Panc1 (cell line): Measurements from ENCODE around the gene SPATA31C1. TPM values are rescaled to one million over a fixed set of nuclear protein-coding genes. Genes with fewer than 3 reads are reported as not detected.

Source experiments
- ATAC-seq: fragments of 200-7000 bp; cut with Tn5 transposase; 2 replicates; pipeline ENCODE4 v1.9.1; 2020; ENCODE audit warnings: mild to moderate bottlenecking, moderate library complexity
- BruUV-seq: library from RNA; stranded (reverse); fragments of 400-500 nt; replicated peaks from 2 replicates; lab custom pipeline; 2021; lab: Mats Ljungman, UMichigan
- CTCF ChIA-PET: fragments of 300-600 bp; sonication (Branson Sonifier 250); formaldehyde crosslinking; loops from one replicate; lab custom pipeline; 2022; ENCODE audit warnings: antibody characterized with exemption; lab: Charles Lee
- POLR2A ChIA-PET: fragments of 300-600 bp; sonication (Branson Sonifier 250); formaldehyde crosslinking; loops from one replicate; lab custom pipeline; 2022; ENCODE audit warnings: antibody characterized with exemption; lab: Charles Lee
- DNase-seq: peaks from one replicate; pipeline ENCODE4 v3.0.0-alpha.2; 2010; ENCODE audit warnings: low read depth, low spot score
- H3K27ac ChIP-seq: 2 replicates; pipeline ENCODE4 v1.5.1; 2011; ENCODE audit warnings: mild to moderate bottlenecking, low read length, inconsistent platforms
- H3K27me3 ChIP-seq: fragments of 200-500 bp; sonication (Bioruptor generic); 2 replicates; pipeline ENCODE4 v1.6.0; 2014; ENCODE audit warnings: low read length, inconsistent platforms; ENCODE audit not compliant: control insufficient read depth, insufficient read depth
- H3K36me3 ChIP-seq: fragments of 200-500 bp; sonication (Bioruptor generic); 2 replicates; pipeline ENCODE4 v1.5.1; 2014; ENCODE audit warnings: inconsistent platforms, mild to moderate bottlenecking, low read length, moderate library complexity; ENCODE audit not compliant: control insufficient read depth, insufficient read depth
- H3K4me1 ChIP-seq: 2 replicates; pipeline ENCODE4 v1.5.1; 2011; ENCODE audit warnings: inconsistent platforms, mild to moderate bottlenecking, low read length, moderate library complexity; ENCODE audit not compliant: control insufficient read depth, insufficient read depth
- H3K4me3 ChIP-seq, 2 experiments: 2 replicates each; pipeline ENCODE4 v1.5.1; 2011 to 2012; ENCODE audit warnings: low read depth in 2 of 2, low read length in 2 of 2, mild to moderate bottlenecking in 2 of 2, inconsistent platforms in 1 of 2, moderate library complexity in 1 of 2
- H3K9me3 ChIP-seq: fragments of 200-500 bp; sonication (Bioruptor generic); 2 replicates; pipeline ENCODE4 v1.5.1; 2014; ENCODE audit warnings: low read depth, mild to moderate bottlenecking, inconsistent platforms, low read length, moderate library complexity; ENCODE audit not compliant: control insufficient read depth, insufficient read depth
- CTCF ChIP-seq: fragments of 450-650 bp; IDR thresholded peaks from 2 replicates; pipeline ENCODE4 v1.5.1; 2017; ENCODE audit warnings: mild to moderate bottlenecking
- POLR2AphosphoS5 ChIP-seq: IDR thresholded peaks from 2 replicates; pipeline ENCODE4 v1.6.1; 2012; ENCODE audit warnings: mild to moderate bottlenecking, low read depth, low read length, moderate library complexity
- REST ChIP-seq, 2 experiments: IDR thresholded peaks; 2 replicates each; pipeline ENCODE4 v1.6.1; 2011 to 2012; ENCODE audit warnings: low read depth in 2 of 2, control low read depth in 1 of 2, low read length in 1 of 2, mild to moderate bottlenecking in 1 of 2, moderate library complexity in 1 of 2; ENCODE audit not compliant: insufficient read depth in 1 of 2
- SIN3A ChIP-seq: IDR thresholded peaks from 2 replicates; pipeline ENCODE4 v1.6.1; 2012; ENCODE audit warnings: low read depth, mild to moderate bottlenecking, low read length, moderate library complexity, borderline replicate concordance; ENCODE audit not compliant: insufficient read depth
- TCF7L2 ChIP-seq: IDR thresholded peaks from 2 replicates; pipeline ENCODE4 v1.6.1; 2011; ENCODE audit warnings: mild to moderate bottlenecking, low read depth, low read length, inconsistent platforms
- in situ Hi-C: cut with HindIII; loops from 2 replicates; pipeline ENCODE4 v1.10.0; 2016; ENCODE audit warnings: low sequenced_read_pairs, low pct_unique_long_range_greater_than_20kb
- intact Hi-C: fragments of 100-400 bp; cut with micrococcal nuclease; formaldehyde crosslinking; loops from one replicate; pipeline ENCODE4 v1.10.0; 2022; ENCODE audit not compliant: unreplicated experiment
- total RNA-seq: library from RNA; stranded (reverse); gene quantifications from one replicate; pipeline ENCODE4 v1.2.1, GENCODE V29; 2021; ENCODE audit not compliant: unreplicated experiment

Gene SPATA31C1
- total RNA-seq, 1 experiment from 2014 or later = not detected

DNA sequence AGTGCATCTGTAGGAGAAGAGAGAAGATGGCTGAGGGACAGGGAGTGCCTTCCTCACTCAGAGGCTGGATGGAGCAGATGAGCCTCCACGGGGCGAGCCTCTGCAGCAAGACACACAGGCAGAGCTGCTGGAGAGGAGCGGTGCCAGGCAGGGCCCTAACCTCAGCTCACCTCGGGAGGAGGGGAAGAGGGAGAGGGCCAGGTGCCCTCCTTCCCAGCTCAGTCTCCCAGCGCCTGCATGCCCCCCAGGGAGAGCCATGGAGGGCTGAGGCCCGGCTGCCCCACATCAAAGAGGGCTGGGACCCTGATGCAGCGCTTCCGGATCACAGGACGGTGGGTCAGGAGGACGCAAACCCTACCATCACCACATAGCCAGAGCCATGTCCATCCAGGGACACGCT lies 48.7 kb upstream of the SPATA31C1 start:
- POLR2A ChIA-PET = no interaction called here
- DNase-seq (no peak), ATAC-seq (no peak)
- H3K27me3 ChIP-seq = no peaks in the 10 kb centered on the region
- no TSS peak for BruUV-seq
- no peaks in the 10 kb centered on the region for H3K36me3 ChIP-seq
- H3K4me1 ChIP-seq = no peaks in the 10 kb centered on the region
- intact Hi-C loops (no loop called here), in situ Hi-C loops (no loop called here)
- no peak for TF ChIP-seq REST (IDR thresholded peaks at IDR 0.05; ENCODE audit: insufficient read depth in 1 of 2, low read depth in 2 of 2, low read length in 1 of 2)
- no peak for TF ChIP-seq SIN3A
- no peak for TF ChIP-seq POLR2AphosphoS5
- no peak for TF ChIP-seq CTCF
- H3K9me3 ChIP-seq = no peaks in the 10 kb centered on the region
- H3K4me3 ChIP-seq = no peak overlapping the region
- no peak overlapping the region for H3K27ac ChIP-seq
- CTCF ChIA-PET = no interaction called here

DNA sequence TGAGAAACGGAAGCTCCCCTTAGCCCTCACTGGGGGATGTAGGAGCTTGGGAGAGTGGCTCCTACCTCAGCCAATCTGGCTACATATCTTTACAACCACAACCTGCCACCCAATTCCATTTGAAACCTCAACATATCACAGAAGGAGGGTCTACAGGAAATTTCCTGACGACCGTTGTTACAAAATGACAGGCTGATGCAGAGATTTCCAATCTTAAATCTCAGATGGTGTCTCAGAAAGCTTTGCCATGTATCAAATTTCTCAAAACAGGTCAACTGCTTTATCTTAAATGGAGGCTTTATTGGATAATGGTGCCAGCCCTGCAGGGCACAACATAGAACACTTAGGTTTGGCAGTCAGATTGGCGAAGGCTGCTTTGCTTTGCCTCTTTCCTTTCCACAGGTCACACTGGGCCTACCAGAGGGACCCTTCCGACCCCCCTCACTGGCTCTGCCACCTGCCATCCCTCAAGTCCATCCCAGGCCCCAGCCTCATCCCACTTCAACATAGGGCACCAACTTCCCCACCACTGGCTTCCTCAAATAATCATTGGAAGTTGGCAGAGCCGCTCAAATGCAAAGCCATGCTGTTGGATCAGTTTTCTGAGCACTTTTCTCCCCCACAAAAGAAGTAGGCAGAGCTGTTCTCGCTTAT lies 46.2 kb upstream of the SPATA31C1 start:
- TF ChIP-seq REST (IDR thresholded peaks at IDR 0.05; ENCODE audit: insufficient read depth in 1 of 2, low read depth in 2 of 2, low read length in 1 of 2) = no peak
- TF ChIP-seq CTCF = no peak
- no peak for TF ChIP-seq SIN3A
- TF ChIP-seq TCF7L2 = no peak
- no peak for TF ChIP-seq POLR2AphosphoS5
- no TSS peak for BruUV-seq
- no peak overlapping the region for H3K27ac ChIP-seq
- H3K27me3 ChIP-seq = no peaks in the 10 kb centered on the region
- no peaks in the 10 kb centered on the region for H3K9me3 ChIP-seq
- in situ Hi-C loops (no loop called here), intact Hi-C loops (no loop called here)
- no peak overlapping the region for H3K4me3 ChIP-seq
- no peak for DNase-seq
- no peaks in the 10 kb centered on the region for H3K36me3 ChIP-seq
- ChIA-PET POLR2A (no interaction called here), CTCF (no interaction called here)
- no peaks in the 10 kb centered on the region for H3K4me1 ChIP-seq
- ATAC-seq = no peak
